SHP77 treated with DMSO at 0.1 percent for 48 hours (cell line): ENCODE results near the gene ICAM2.

Source experiments
- DNase-seq: peaks from one replicate; lab custom pipeline; 2025; lab: John Stamatoyannopoulos, UW

Gene ICAM2

GRCh38 chr17:64020056-64020766 is at the start of gene ICAM2:
TSS of gene ICAM2 (minus strand) at chr17:64020633. CDS start at chr17:64006691, 13,942 bp downstream.
- no peak for DNase-seq

GRCh38 chr17:64070213-64070612 is 49.8 kb upstream of the ICAM2 start:
- DNase-seq, result no peak

GRCh38 chr17:64069143-64069542 is 48.7 kb upstream of the ICAM2 start:
- no peak for DNase-seq

- DNase-seq, result no peak
Measured at GRCh38 chr17:64067657-64068056, 47.2 kb upstream of the ICAM2 start.

- DNase-seq, result no peak
Measured at GRCh38 chr17:64066716-64067115, 46.3 kb upstream of the ICAM2 start.

GRCh38 chr17:64065161-64065560 is 44.7 kb upstream of the ICAM2 start:
- no peak for DNase-seq

GRCh38 chr17:64064331-64064730 is 43.9 kb upstream of the ICAM2 start:
- DNase-seq, result no peak

- no peak for DNase-seq
Measured at GRCh38 chr17:64063766-64064224, 43.4 kb upstream of the ICAM2 start.

GRCh38 chr17:64063088-64063487 is 42.7 kb upstream of the ICAM2 start:
- DNase-seq, result no peak

- no peak for DNase-seq
Measured at GRCh38 chr17:64061178-64061898, 40.9 kb upstream of the ICAM2 start.

- no peak for DNase-seq
Measured at GRCh38 chr17:64060331-64060730, 39.9 kb upstream of the ICAM2 start.

- DNase-seq, result no peak
Measured at GRCh38 chr17:64059756-64060155, 39.3 kb upstream of the ICAM2 start.

- no peak for DNase-seq
Measured at GRCh38 chr17:64058621-64059020, 38.2 kb upstream of the ICAM2 start.

GRCh38 chr17:64057701-64058263 is 37.3 kb upstream of the ICAM2 start:
- no peak for DNase-seq

GRCh38 chr17:64056269-64057005 is 36.0 kb upstream of the ICAM2 start:
- DNase-seq, result no peak

- no peak for DNase-seq
Measured at GRCh38 chr17:64055183-64056142, 35.0 kb upstream of the ICAM2 start.

- DNase-seq, result no peak
Measured at GRCh38 chr17:64054304-64054703, 33.9 kb upstream of the ICAM2 start.

- DNase-seq, result no peak
Measured at GRCh38 chr17:64053101-64053500, 32.7 kb upstream of the ICAM2 start.

- no peak for DNase-seq
Measured at GRCh38 chr17:64051153-64051552, 30.7 kb upstream of the ICAM2 start.

- no peak for DNase-seq
Measured at GRCh38 chr17:64048805-64049204, 28.4 kb upstream of the ICAM2 start.

GRCh38 chr17:64045176-64045575 is 24.7 kb upstream of the ICAM2 start:
- DNase-seq, result no peak
